Stomach (tissue), 8 donors: Measurements from ENCODE around the gene RHCG. TPM values are rescaled to one million over a fixed set of nuclear protein-coding genes. Genes with fewer than 3 reads are reported as not detected.

Experiments used
- polyA plus RNA-seq, 3 donors: library from polyadenylated mRNA; stranded (reverse); fragments of 200-250 nt; gene quantifications; one replicate each; pipeline ENCODE4 v1.2.3, GENCODE V29; 2013
- total RNA-seq, 5 donors: library from RNA; depleted of rRNA; stranded (reverse); fragments of >200 nt; gene quantifications; one replicate each; pipeline versions ENCODE4 v1.1.0 to v1.2.3, GENCODE V29; 2014 to 2016
- donor health status: healthy with polysubstance abuse.
- donor health status: Bipolar disorder and iron deficiency.
- donor health status: healthy.

The RHCG gene
- total and polyA plus RNA-seq, 8 donors, result 0.19 to 1,120 (median 4.4) TPM; not detected in 2

Other genes starting within 250 kb of the RHCG start
- gene POLG, start 161.8 kb downstream of the RHCG start, total RNA-seq, result 100 to 1,000 TPM in 2 of 5 donors, 10 to 100 TPM in 3; 42.4 to 172 (median 76.9) TPM
- gene POLG, start 161.8 kb downstream of the RHCG start, polyA plus RNA-seq, result 10 to 100 TPM; 22.7 to 40.5 (median 24.3) TPM
- gene TICRR, start 78.9 kb upstream of the RHCG start, total RNA-seq, result 1 to 10 TPM in 4 of 5 donors, under 1 TPM in 1; 0.92 to 3.5 (median 1.6) TPM
- gene TICRR, start 78.9 kb upstream of the RHCG start, polyA plus RNA-seq, result 1 to 10 TPM in 1 of 3 donors, under 1 TPM in 2; 0.15 to 2.8 (median 0.25) TPM
- 10 to 100 TPM in 1 of 5 donors, 1 to 10 TPM in 3, not detected in 1; 3.0 to 13.9 (median 7.9) TPM for gene KIF7, start 158.9 kb upstream of the RHCG start, total RNA-seq
- 1 to 10 TPM; 1.7 to 2.3 (median 1.7) TPM for gene KIF7, start 158.9 kb upstream of the RHCG start, polyA plus RNA-seq
- gene PLIN1, start 182.8 kb upstream of the RHCG start, total RNA-seq, result 1 to 10 TPM; 2.2 to 7.6 (median 3.8) TPM
- gene PLIN1, start 182.8 kb upstream of the RHCG start, polyA plus RNA-seq, result 1 to 10 TPM in 2 of 3 donors, under 1 TPM in 1; 0.12 to 5.5 (median 1.6) TPM
- 10 to 100 TPM in 1 of 5 donors, 1 to 10 TPM in 3, not detected in 1; 2.3 to 11.2 (median 2.9) TPM for gene PEX11A, start 194.2 kb upstream of the RHCG start, total RNA-seq
- 1 to 10 TPM; 6.8 to 8.1 (median 7.5) TPM for gene PEX11A, start 194.2 kb upstream of the RHCG start, polyA plus RNA-seq
- gene WDR93, start 194.2 kb upstream of the RHCG start, total RNA-seq, result not detected
- under 1 TPM in 1 of 3 donors, not detected in 2; 0.10 TPM for gene WDR93, start 194.2 kb upstream of the RHCG start, polyA plus RNA-seq